Neural progenitor cell (in vitro differentiated cells): Measurements from ENCODE around the gene PRKCH.

ENCODE experiments used
- EZH2 ChIP-seq: fragments of 200-600 bp; sonication (generic); IDR thresholded peaks from 2 replicates; pipeline ENCODE4 v1.6.1; 2017; ENCODE audit warnings: antibody characterized with exemption, mild to moderate bottlenecking, moderate library complexity
- EZH2phosphoT487 ChIP-seq: fragments of 200-600 bp; sonication (generic); IDR thresholded peaks from 2 replicates; pipeline ENCODE4 v1.6.1; 2017; ENCODE audit warnings: antibody characterized with exemption
- TF ChIP-seq, protein P1 (sequence below): fragments of 200-600 bp; sonication (generic); IDR thresholded peaks from 2 replicates; pipeline ENCODE4 v1.5.1; 2017; ENCODE audit warnings: antibody characterized with exemption, mild to moderate bottlenecking

DNA sequence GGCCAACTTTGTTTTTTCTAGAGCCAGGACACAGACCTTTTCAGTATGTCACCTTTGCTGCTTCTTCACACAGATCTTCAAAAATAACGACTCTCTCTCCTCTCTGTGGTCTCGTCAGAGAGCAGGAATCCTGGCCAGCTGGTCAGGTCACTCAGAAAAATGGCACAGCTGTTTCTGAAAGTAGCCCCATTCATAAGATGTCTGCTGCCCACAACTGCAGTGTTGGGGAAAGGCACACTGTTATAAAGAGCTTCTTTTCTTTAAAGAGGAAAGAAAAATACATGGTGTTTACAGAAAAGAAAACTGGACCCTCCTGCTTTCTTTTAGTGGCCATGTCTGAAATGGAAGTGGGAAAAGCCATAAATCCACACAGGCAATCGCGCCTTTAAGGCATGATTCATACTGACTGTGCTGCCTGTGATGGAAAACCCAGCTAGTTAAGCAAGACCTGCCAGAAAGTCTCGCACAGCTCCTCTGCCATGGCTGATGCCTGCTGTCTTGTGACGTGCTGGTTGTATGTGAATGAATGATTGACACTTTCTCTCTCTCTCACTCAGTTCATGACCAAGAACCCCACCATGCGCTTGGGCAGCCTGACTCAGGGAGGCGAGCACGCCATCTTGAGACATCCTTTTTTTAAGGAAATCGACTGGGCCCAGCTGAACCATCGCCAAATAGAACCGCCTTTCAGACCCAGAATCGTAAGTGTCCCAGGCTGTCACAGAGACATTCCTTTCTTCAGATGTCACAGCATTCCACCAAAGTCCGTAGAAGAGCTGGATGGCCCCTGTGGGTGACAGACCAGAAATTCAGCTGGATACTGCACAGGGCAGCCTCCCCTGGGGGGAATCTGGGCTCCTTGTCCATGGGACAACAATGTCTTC lies 226.0 kb downstream of the PRKCH start:
- TF ChIP-seq, protein P1, sequence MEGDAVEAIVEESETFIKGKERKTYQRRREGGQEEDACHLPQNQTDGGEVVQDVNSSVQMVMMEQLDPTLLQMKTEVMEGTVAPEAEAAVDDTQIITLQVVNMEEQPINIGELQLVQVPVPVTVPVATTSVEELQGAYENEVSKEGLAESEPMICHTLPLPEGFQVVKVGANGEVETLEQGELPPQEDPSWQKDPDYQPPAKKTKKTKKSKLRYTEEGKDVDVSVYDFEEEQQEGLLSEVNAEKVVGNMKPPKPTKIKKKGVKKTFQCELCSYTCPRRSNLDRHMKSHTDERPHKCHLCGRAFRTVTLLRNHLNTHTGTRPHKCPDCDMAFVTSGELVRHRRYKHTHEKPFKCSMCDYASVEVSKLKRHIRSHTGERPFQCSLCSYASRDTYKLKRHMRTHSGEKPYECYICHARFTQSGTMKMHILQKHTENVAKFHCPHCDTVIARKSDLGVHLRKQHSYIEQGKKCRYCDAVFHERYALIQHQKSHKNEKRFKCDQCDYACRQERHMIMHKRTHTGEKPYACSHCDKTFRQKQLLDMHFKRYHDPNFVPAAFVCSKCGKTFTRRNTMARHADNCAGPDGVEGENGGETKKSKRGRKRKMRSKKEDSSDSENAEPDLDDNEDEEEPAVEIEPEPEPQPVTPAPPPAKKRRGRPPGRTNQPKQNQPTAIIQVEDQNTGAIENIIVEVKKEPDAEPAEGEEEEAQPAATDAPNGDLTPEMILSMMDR: no peak
- no peak for TF ChIP-seq EZH2phosphoT487
- TF ChIP-seq EZH2: no peak
